Fibroblast of villous mesenchyme (primary cell): Measurements from ENCODE around the gene RHOT1. TPM values are rescaled to one million over a fixed set of nuclear protein-coding genes. Genes with fewer than 3 reads are reported as not detected.
A peak's percentile ranks its signal among the peaks of the same experiment; 100 is the strongest.

Experiments
- DNase-seq: peaks from one replicate; pipeline ENCODE4 v3.0.0-alpha.2; 2010; ENCODE audit warnings: low read depth
- H3K4me3 ChIP-seq: 2 replicates; pipeline ENCODE4 v1.5.1; 2011; ENCODE audit warnings: low read depth, mild to moderate bottlenecking, low read length
- CTCF ChIP-seq: IDR thresholded peaks from 2 replicates; pipeline ENCODE4 v1.5.1; 2012; ENCODE audit warnings: low read depth, mild to moderate bottlenecking, low read length; ENCODE audit not compliant: insufficient read depth
- total RNA-seq: library from RNA; depleted of rRNA; stranded (reverse); fragments of >200 nt; gene quantifications from 2 replicates; pipeline ENCODE4 v1.2.3, GENCODE V29; 2012

RHOT1 gene
- total RNA-seq, 1 donor, result 48.8 TPM

- no peak overlapping the region for H3K4me3 ChIP-seq
- no peak for TF ChIP-seq CTCF
- DNase-seq, result no peak
Observed at GRCh38 chr17:32227910-32228309, 85.6 kb downstream of the RHOT1 start.

- no peak for DNase-seq
- no peak overlapping the region for H3K4me3 ChIP-seq
- no peak for TF ChIP-seq CTCF
Observed at GRCh38 chr17:32235588-32235987, 93.3 kb downstream of the RHOT1 start.

DNA sequence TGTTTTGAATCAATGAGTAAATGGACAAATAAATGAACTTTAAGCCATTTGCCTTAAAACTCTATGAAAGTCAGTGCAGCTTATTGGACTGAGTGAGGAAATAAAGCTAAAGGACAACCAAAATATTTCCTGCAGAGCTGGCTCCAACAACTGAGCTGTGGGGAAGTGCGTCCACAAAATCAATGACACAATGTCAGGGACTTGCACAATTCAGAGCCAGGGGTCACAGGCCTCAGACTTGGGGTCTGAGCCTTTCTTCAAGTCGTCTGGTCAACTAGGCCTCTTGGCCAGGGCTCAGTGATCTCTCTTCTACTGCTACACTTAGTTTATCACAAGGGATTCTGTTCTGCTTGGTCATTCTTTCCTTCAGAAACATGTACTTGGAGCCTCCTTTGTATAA, 97.2 kb downstream of the RHOT1 start:
- no peak for TF ChIP-seq CTCF
- H3K4me3 ChIP-seq, result no peak overlapping the region
- no peak for DNase-seq

- peak; percentile 24 for DNase-seq
Observed at GRCh38 chr17:32240750-32241149, 98.4 kb downstream of the RHOT1 start.

GRCh38 chr17:32241640-32242039, 99.3 kb downstream of the RHOT1 start:
- no peak for DNase-seq
- no peak for TF ChIP-seq CTCF
- H3K4me3 ChIP-seq, result no peak overlapping the region

More at GRCh38 chr17:32240750-32241149, 98.4 kb downstream of the RHOT1 start:
- TF ChIP-seq CTCF, result no peak
- no peak overlapping the region for H3K4me3 ChIP-seq

DNA sequence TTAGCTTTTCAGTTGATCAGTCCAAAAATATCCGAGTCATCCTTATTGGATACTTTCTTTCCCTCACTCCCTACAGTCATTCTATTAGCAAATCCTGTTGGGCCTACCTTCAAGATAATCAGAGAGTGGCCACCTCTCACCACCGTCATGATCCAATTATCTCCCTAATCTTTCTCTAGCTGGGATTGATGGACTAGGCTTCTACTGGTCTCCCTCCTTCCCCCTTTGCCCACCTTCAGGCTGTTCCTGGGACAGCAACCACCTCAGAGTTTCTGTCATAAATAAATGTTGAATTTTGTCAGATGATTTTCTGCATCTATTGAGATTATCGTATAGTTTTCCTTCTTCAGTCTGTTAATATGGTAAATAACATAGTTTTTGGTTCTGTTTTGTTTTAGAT, 107.2 kb downstream of the RHOT1 start:
- H3K4me3 ChIP-seq, result no peak overlapping the region
- no peak for TF ChIP-seq CTCF
- no peak for DNase-seq

- no peak overlapping the region for H3K4me3 ChIP-seq
- peak; percentile 75 for DNase-seq
- TF ChIP-seq CTCF, result peak; percentile 100
Observed at GRCh38 chr17:32253117-32253611, 110.9 kb downstream of the RHOT1 start.
